ENCODE measurements around the gene IFNGR1.

Gene IFNGR1

GRCh38 chr6:137171824-137172733 lies 47.1 kb downstream of the IFNGR1 start:
- no peak for DNase-seq (ENCODE audit: low spot score)
- Histone ChIP-seq H3K27ac (no peak overlapping the region), H3K4me3 (no peak overlapping the region)
- no peak for TF ChIP-seq CTCF (IDR thresholded peaks at IDR 0.05)

DNA sequence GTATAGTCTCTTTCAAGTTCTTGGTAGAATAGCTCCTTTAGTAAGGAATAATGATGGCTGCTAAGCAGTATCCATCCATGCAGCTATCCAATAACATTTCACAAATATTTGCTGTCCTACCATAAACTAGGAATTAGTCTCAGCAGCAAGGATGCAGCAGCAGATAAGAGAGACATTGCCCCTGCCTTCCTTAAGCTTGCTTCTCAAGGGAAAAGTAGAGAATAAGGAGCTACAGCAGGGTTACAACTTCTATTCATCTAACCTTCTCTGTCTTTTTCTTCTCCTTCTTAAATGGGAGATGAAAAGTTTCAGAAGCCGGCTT lies 48.2 kb downstream of the IFNGR1 start:
- no peak for TF ChIP-seq CTCF (IDR thresholded peaks at IDR 0.05)
- DNase-seq (ENCODE audit: low spot score), result no peak
- no peak overlapping the region for H3K4me3 ChIP-seq
- H3K27ac ChIP-seq, result no peak overlapping the region

DNA sequence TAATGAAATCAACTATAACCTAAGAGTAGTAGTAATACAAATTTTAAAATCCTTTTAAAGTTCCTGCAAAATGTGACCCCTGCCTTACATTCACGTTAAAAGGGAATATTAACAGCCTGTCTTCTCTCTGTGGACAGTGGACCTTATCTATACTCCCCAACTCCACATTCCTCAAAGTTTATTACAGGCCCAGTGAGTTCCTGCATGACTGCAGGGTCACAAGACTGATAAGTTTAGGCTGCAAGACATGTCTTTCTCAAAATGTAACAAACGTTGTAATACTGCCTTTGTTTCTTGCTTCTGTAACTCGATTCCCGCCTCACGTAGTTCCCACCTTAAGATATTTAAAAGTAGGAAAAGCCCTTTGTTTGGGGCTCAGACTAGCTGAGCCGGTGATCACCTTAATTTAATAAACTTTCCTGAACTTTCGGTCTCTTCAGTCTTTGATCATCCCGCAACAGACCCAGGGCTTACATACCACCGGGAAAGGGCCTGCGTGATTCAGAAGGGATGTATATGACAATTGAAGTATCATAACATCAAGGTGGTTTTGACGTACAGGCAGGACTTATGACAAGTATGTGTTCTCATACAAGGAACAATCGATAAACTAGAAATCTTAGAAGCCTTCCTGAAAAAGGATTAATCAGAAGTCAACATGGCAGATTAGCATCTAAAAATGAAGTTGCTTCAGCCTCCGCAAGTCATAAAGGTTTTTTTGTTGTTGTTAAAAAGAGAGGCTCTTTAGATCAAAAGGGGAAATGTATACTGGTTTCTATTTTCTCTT lies 48.7 kb downstream of the IFNGR1 start:
- no peak for TF ChIP-seq CTCF (IDR thresholded peaks at IDR 0.05)

GRCh38 chr6:137167702-137168377 lies 51.3 kb downstream of the IFNGR1 start:
- H3K27ac ChIP-seq, result no peak overlapping the region
- no peak for DNase-seq (ENCODE audit: low spot score)
- TF ChIP-seq CTCF (IDR thresholded peaks at IDR 0.05), result no peak
- no peak overlapping the region for H3K4me3 ChIP-seq

More for the DNA sequence above, 48.7 kb downstream of the IFNGR1 start:
- DNase-seq (ENCODE audit: low spot score), result no peak
- H3K27ac ChIP-seq, result no peak overlapping the region
- no peak overlapping the region for H3K4me3 ChIP-seq

- Histone ChIP-seq H3K4me3 (no peak overlapping the region), H3K27ac (no peak overlapping the region)
- DNase-seq (ENCODE audit: low spot score), result no peak
- TF ChIP-seq CTCF (IDR thresholded peaks at IDR 0.05), result no peak
Observed at GRCh38 chr6:137166247-137167098, 52.7 kb downstream of the IFNGR1 start.
